K562 (cell line): Measurements from ENCODE around the gene FBLN2. TPM values are rescaled to one million over a fixed set of nuclear protein-coding genes. Genes with fewer than 3 reads are reported as not detected.

Source experiments
- BCOR ChIP-seq: fragments of 450-650 bp; IDR thresholded peaks from 2 replicates; pipeline ENCODE4 v1.6.1; 2016
- CBFB ChIP-seq: sonication (generic); formaldehyde crosslinking; IDR thresholded peaks from 2 replicates; pipeline ENCODE4 v1.4.0; 2020; ENCODE audit warnings: mild to moderate bottlenecking, missing genetic modification reagents
- CC2D1A ChIP-seq: fragments of 450-650 bp; IDR thresholded peaks from 2 replicates; pipeline ENCODE4 v1.6.1; 2017; ENCODE audit warnings: mild to moderate bottlenecking
- CEBPB ChIP-seq: fragments of 450-650 bp; IDR thresholded peaks from 2 replicates; pipeline ENCODE4 v1.6.1; 2016; ENCODE audit warnings: missing genetic modification characterization, missing compliant biosample characterization
- CREB5 ChIP-seq: fragments of 250-450 bp; sonication (Bioruptor Pico); IDR thresholded peaks from 2 replicates; pipeline ENCODE4 v1.5.0; 2020; ENCODE audit warnings: mild to moderate bottlenecking
- CTCF ChIP-seq, 3 experiments: IDR thresholded peaks in 2 of 3; conservative IDR thresholded peaks in 1 of 3; 2 replicates each; pipeline ENCODE4 v1.5.1; 2011 to 2012; ENCODE audit warnings: low read length in 3 of 3, mild to moderate bottlenecking in 3 of 3, control low read depth in 2 of 3, improper control_type of control experiment in 1 of 3, inconsistent platforms in 1 of 3, low read depth in 1 of 3, mixed read lengths in 1 of 3, moderate library complexity in 1 of 3; ENCODE audit not compliant: insufficient read depth in 2 of 3
- NFE2L1 ChIP-seq: fragments of 450-650 bp; IDR thresholded peaks from 2 replicates; pipeline ENCODE4 v1.6.1; 2016; ENCODE audit warnings: missing genetic modification characterization, low read depth, mild to moderate bottlenecking, missing compliant biosample characterization, moderate library complexity, borderline replicate concordance
- NRF1 ChIP-seq, 2 experiments: fragments of 450-650 bp; IDR thresholded peaks in 1 of 2; conservative IDR thresholded peaks in 1 of 2; 2 replicates each; pipeline ENCODE4 v1.6.1; 2014; ENCODE audit warnings: mild to moderate bottlenecking in 2 of 2
- REST ChIP-seq, 2 experiments: fragments of 450-650 bp; formaldehyde crosslinking in 1 of 2; IDR thresholded peaks; 2 replicates each; pipeline versions ENCODE4 v1.4.0 to v1.6.1; 2014 to 2020; ENCODE audit warnings: mild to moderate bottlenecking in 2 of 2, borderline replicate concordance in 1 of 2, low read depth in 1 of 2
- SMC3 ChIP-seq: conservative IDR thresholded peaks from 2 replicates; pipeline ENCODE4 v1.6.1; 2011; ENCODE audit warnings: low read depth, low read length, improper control_type of control experiment; ENCODE audit not compliant: insufficient read depth
- ZBTB43 ChIP-seq: sonication (generic); formaldehyde crosslinking; IDR thresholded peaks from 2 replicates; pipeline ENCODE4 v1.8.0; 2023; ENCODE audit warnings: mild to moderate bottlenecking, missing genetic modification reagents
- polyA plus RNA-seq, 8 experiments: library from polyadenylated mRNA; depleted of rRNA in 4 of 8; stranded (reverse) in 5 of 8; unstranded in 3 of 8; fragments of >200 nt; fragmentation: Nextera tagmentation in 2 of 8; fragmentation: Illumina TruSeq in 1 of 8; extraction: Ambion mirVana in 2 of 8; extraction: Trizol in 1 of 8; gene quantifications; 2 replicates each; pipeline versions ENCODE4 v1.2.1 to v1.2.3, GENCODE V29; 2011 to 2014; ENCODE audit warnings: inconsistent platforms in 1 of 8, missing spikeins in 1 of 8
- total RNA-seq, 7 experiments: library from RNA; depleted of rRNA in 6 of 7; stranded (reverse); fragments of >200 nt in 6 of 7; fragmentation: Illumina TruSeq in 2 of 7; extraction: Trizol in 2 of 7; gene quantifications; 2 replicates each; pipeline versions ENCODE4 v1.2.1 to v1.2.3, GENCODE V29; 2011 to 2021; ENCODE audit warnings: low replicate concordance in 1 of 7

Gene FBLN2
- total and polyA plus RNA-seq, 9 of the 15 experiments (the other 6 are each of a cell fraction or from before 2014, with no cell fraction given): 0.03 to 0.10 (median 0.04) TPM; not detected in 6

- TF ChIP-seq REST (IDR thresholded peaks at IDR 0.05; ENCODE audit: borderline replicate concordance) (peak; percentile 65), REST (CRISPR knock-in tag; IDR thresholded peaks at IDR 0.05; ENCODE audit: low read depth) (no peak), CC2D1A (0 out of 2 replicates have a peak, but pooled peaks have one; percentile 19), CTCF (IDR thresholded peaks at IDR 0.05 in 2 of 3, conservative IDR thresholded peaks at IDR 0.05 in 1 of 3; ENCODE audit: insufficient read depth in 2 of 3, low read depth in 1 of 3, low read length in 3 of 3) (peak; percentile 77 to 88 (median 86)), CBFB (CRISPR knock-in tag) (peak; percentile 64; the same call in 1 of the 2 replicates), ZBTB43 (no peak), BCOR (0 out of 2 replicates have a peak, but pooled peaks have one; percentile 3), NFE2L1 (tag) (no peak), NRF1 (conservative IDR thresholded peaks at IDR 0.05 in 1 of 2, IDR thresholded peaks at IDR 0.05 in 1 of 2) (no peak), CEBPB (no peak), SMC3 (peak; percentile 75), CREB5 (CRISPR knock-in tag) (no peak)
These were observed 48.6 kb upstream of the FBLN2 start (continued) for GRCh38 chr3:13500133-13500885.
